Upper lobe of left lung (tissue), 4 donors: ENCODE measurements around the gene DPP10.

ENCODE experiments used
- CTCF ChIP-seq, 6 experiments: fragments of 450-650 bp in 4 of 6; fragments of 200-600 bp in 2 of 6; sonication (generic) in 2 of 6; IDR thresholded peaks; one replicate each; pipeline ENCODE4 v1.5.1; 2016 to 2019; ENCODE audit warnings: antibody characterized with exemption in 6 of 6
- POLR2A ChIP-seq, 4 donors: fragments of 450-650 bp; IDR thresholded peaks; one replicate each; pipeline ENCODE4 v1.5.1; 2016 to 2017; ENCODE audit warnings: antibody characterized with exemption in 4 of 4, mild to moderate bottlenecking in 2 of 4
- POLR2AphosphoS5 ChIP-seq, 2 donors: sonication (generic); formaldehyde crosslinking; IDR thresholded peaks; one replicate each; pipeline ENCODE4 v1.5.1; 2017; ENCODE audit warnings: antibody characterized with exemption in 2 of 2

DNA sequence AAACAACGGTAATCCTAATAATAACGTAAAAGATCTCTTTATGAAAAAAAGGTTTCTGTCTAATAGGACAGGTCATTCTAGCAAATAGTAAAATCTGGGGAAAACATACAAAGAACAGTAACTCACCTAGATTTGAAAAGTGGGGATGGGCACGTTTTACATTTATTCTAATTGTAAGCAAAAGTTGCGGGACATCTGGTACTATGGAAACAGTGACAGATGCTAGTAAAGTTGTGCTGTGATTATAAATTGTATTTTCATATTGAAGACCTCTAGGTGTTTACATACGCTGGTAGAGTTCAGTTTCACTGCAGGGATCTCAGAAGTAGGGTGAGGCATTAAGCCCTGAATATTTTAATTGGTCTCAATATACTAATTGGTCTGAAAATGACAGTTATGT, 422.5 kb downstream of the DPP10 start:
- no peak for TF ChIP-seq POLR2AphosphoS5 (IDR thresholded peaks at IDR 0.05)
- TF ChIP-seq CTCF (IDR thresholded peaks at IDR 0.05), result no peak
- TF ChIP-seq POLR2A (IDR thresholded peaks at IDR 0.05), result no peak
